DND-41 (cell line): ENCODE data around the gene DIRAS1.

Experiments
- ATAC-seq: fragments of 200-7000 bp; cut with Tn5 transposase; 3 replicates; pipeline ENCODE4 v1.9.1; 2021; ENCODE audit warnings: low read depth; ENCODE audit not compliant: insufficient read depth
- DNase-seq: peaks from one replicate; pipeline ENCODE4 v3.0.0-alpha.2; 2020
- H2AFZ ChIP-seq: 2 replicates; pipeline ENCODE4 v1.6.0; 2012; ENCODE audit warnings: low read depth, low read length
- H3K27ac ChIP-seq: 2 replicates; pipeline ENCODE4 v1.5.1; 2012; ENCODE audit warnings: low read length, inconsistent platforms
- H3K27me3 ChIP-seq: fragments of 200-600 bp; sonication (generic); 2 replicates; pipeline ENCODE4 v1.6.0; 2012; ENCODE audit warnings: low read length, mild to moderate bottlenecking, inconsistent platforms; ENCODE audit not compliant: insufficient read depth, poor library complexity
- H3K36me3 ChIP-seq: 2 replicates; pipeline ENCODE4 v1.5.1; 2012; ENCODE audit warnings: low read length, inconsistent platforms; ENCODE audit not compliant: insufficient read depth
- H3K4me1 ChIP-seq: 2 replicates; pipeline ENCODE4 v1.5.1; 2012; ENCODE audit warnings: mild to moderate bottlenecking, low read length; ENCODE audit not compliant: insufficient read depth
- H3K4me2 ChIP-seq: 2 replicates; pipeline ENCODE4 v1.6.0; 2012; ENCODE audit warnings: mild to moderate bottlenecking, moderate library complexity, low read length, inconsistent platforms; ENCODE audit not compliant: insufficient read depth
- H3K4me3 ChIP-seq, 2 experiments: fragments of 200-600 bp in 1 of 2; shearing (Covaris generic) in 1 of 2; 2 replicates each; pipeline ENCODE4 v1.5.1; 2012 to 2016; ENCODE audit warnings: inconsistent platforms in 2 of 2, low read length in 2 of 2, mild to moderate bottlenecking in 2 of 2, low read depth in 1 of 2, moderate library complexity in 1 of 2
- H3K79me2 ChIP-seq: 2 replicates; pipeline ENCODE4 v1.6.0; 2012; ENCODE audit warnings: low read length, inconsistent platforms; ENCODE audit not compliant: insufficient read depth
- H3K9ac ChIP-seq: 2 replicates; pipeline ENCODE4 v1.6.0; 2012; ENCODE audit warnings: low read depth, mild to moderate bottlenecking, inconsistent platforms, low read length, moderate library complexity
- H3K9me3 ChIP-seq: 2 replicates; pipeline ENCODE4 v1.5.1; 2012; ENCODE audit warnings: low read length, moderate library complexity, mild to moderate bottlenecking, inconsistent platforms; ENCODE audit not compliant: insufficient read depth, severe bottlenecking
- H4K20me1 ChIP-seq: 2 replicates; pipeline ENCODE4 v1.6.0; 2012; ENCODE audit warnings: low read length; ENCODE audit not compliant: insufficient read depth
- CTCF ChIP-seq: IDR thresholded peaks from 2 replicates; pipeline ENCODE4 v1.5.1; 2012; ENCODE audit warnings: borderline replicate concordance, low read length, moderate library complexity, mild to moderate bottlenecking; ENCODE audit not compliant: poor library complexity, severe bottlenecking; ENCODE audit errors: extremely low read depth
- EZH2 ChIP-seq: IDR thresholded peaks from 3 replicates; pipeline ENCODE4 v1.6.1; 2012; ENCODE audit warnings: borderline replicate concordance, low read depth, mild to moderate bottlenecking, moderate library complexity, low read length, inconsistent platforms; ENCODE audit not compliant: severe bottlenecking

DIRAS1 gene

DNA sequence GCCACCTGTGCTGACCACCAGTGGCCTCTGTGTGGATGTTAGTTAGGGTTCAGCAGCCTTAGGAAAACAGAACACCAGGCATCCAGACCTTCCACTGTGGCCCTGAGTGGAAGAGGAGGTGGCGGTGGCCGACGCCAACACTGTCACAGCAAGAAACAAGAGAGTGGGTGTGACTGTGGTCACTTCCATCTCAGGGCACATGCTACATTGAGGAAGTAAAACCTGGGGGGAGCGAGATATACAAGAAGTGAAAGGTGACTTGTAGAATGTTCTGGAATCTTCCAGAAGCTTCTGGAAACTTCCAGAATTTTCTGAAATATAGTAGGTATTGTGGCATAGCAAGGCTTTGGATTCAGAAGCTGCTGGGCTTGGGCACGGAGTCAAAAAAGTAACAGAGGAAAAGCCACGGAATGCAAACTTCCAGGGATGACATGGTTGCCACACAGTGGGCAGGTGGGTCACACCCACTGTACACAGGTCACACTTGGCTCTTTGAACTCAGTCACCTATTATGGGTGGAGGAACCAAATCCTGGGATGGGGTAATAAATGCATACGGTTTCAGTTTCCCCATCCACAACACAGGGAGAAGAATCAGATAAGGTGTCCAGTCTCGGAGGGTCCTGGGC, 43.0 kb downstream of the DIRAS1 start:
- H4K20me1 ChIP-seq = no peaks in the 10 kb centered on the region
- H3K79me2 ChIP-seq = no peaks in the 10 kb centered on the region
- no peak overlapping the region for H3K4me2 ChIP-seq
- TF ChIP-seq CTCF (no peak), EZH2 (no peak)
- H3K9me3 ChIP-seq = no peaks in the 10 kb centered on the region
- H3K4me1 ChIP-seq = no peaks in the 10 kb centered on the region
- DNase-seq (no peak), ATAC-seq (no peak)
- no peak overlapping the region for H3K27ac ChIP-seq
- no peak overlapping the region for H3K9ac ChIP-seq
- no peak overlapping the region for H3K4me3 ChIP-seq
- H2AFZ ChIP-seq = no peak overlapping the region
- H3K27me3 ChIP-seq = no peaks in the 10 kb centered on the region
- H3K36me3 ChIP-seq = no peaks in the 10 kb centered on the region

DNA sequence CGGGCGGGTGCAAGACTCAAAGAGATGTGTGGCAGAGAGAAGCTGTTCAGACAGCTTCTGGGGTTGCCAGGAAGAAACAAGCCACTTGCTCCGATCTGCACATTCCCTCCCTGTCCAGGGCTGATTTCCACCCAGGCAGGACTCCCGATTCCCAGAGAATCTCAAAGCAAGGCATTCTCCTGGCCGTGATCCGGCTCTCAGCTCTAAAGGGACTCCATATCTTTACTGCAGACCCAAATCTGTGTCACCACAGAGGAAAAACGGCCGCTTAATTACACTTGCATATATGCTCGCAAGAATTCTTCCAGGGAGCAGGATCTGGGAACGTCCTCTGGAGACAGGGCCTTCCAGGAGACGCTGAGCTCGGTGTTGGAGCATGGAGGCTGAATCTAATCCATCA, 44.3 kb downstream of the DIRAS1 start:
- H3K4me1 ChIP-seq = no peaks in the 10 kb centered on the region
- no peaks in the 10 kb centered on the region for H3K9me3 ChIP-seq
- H3K79me2 ChIP-seq = no peaks in the 10 kb centered on the region
- no peak overlapping the region for H3K4me3 ChIP-seq
- no peaks in the 10 kb centered on the region for H3K27me3 ChIP-seq
- no peaks in the 10 kb centered on the region for H4K20me1 ChIP-seq
- no peak overlapping the region for H2AFZ ChIP-seq
- no peak for TF ChIP-seq CTCF
- TF ChIP-seq EZH2 = no peak
- H3K4me2 ChIP-seq = no peak overlapping the region
- ATAC-seq = no peak
- DNase-seq = no peak
- H3K27ac ChIP-seq = no peak overlapping the region
- no peak overlapping the region for H3K9ac ChIP-seq
- H3K36me3 ChIP-seq = no peaks in the 10 kb centered on the region

GRCh38 chr19:2675892-2676291, 45.3 kb downstream of the DIRAS1 start:
- H4K20me1 ChIP-seq = no peaks in the 10 kb centered on the region
- no peak overlapping the region for H3K4me2 ChIP-seq

More at GRCh38 chr19:2675892-2676291, 45.3 kb downstream of the DIRAS1 start:
- Histone ChIP-seq H2AFZ (no peak overlapping the region), H3K27me3 (no peaks in the 10 kb centered on the region), H3K9ac (no peak overlapping the region), H3K27ac (no peak overlapping the region), H3K36me3 (no peaks in the 10 kb centered on the region), H3K79me2 (no peaks in the 10 kb centered on the region), H3K4me3 (no peak overlapping the region), H3K9me3 (no peaks in the 10 kb centered on the region), H3K4me1 (no peaks in the 10 kb centered on the region)
- DNase-seq = no peak
- no peak for ATAC-seq
- TF ChIP-seq CTCF (no peak), EZH2 (no peak)
